Epidermal melanocyte (primary cell): ENCODE measurements around the gene MIF4GD.
"Not testable (repeated sequence)": the region's sequence is repeated elsewhere in the genome, so short reads cannot be mapped to it uniquely, and the experiment has no call there.

Experiments used
- DNase-seq: peaks from one replicate; pipeline ENCODE4 v3.0.0; 2011; ENCODE audit warnings: low spot score; ENCODE audit not compliant: insufficient read length

The MIF4GD gene

DNA sequence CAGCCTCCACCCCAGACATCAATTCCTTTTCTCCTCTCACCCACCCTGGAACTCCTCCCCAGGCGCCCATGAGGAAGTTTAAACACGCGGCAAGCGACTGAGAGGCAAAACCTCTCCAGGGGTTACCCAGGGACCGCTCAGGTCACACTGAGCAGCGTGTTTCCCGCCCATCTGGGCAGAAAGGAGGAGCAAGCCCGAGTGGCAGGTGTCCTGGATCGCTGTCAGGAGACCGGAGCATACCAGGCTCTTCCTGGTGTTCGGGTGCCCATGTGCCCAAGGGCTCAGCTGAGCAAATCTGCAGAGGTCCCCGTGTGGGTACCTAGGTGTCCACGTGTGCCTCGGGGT lies 17.7 kb upstream of the MIF4GD start:
- DNase-seq: no peak

DNA sequence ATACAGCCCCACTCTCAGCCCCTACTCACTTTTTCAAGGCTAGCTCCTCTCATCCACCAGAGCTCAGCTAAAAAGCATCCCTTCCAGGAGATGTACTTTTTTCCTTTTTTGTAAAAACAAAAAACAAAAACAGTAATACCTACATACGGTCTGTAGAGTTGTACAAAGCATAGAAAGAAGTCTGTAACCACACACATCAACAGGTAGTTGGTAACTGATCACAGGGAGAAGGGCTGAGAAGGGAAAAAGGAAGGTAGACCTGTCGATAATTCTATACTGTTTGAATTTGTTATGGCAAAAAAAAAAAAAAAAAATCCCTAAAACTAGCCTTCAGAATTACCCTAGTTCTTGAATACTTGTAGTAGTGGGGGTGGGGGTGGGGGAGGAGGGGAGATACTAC lies 17.3 kb upstream of the MIF4GD start:
- DNase-seq: no peak

DNA sequence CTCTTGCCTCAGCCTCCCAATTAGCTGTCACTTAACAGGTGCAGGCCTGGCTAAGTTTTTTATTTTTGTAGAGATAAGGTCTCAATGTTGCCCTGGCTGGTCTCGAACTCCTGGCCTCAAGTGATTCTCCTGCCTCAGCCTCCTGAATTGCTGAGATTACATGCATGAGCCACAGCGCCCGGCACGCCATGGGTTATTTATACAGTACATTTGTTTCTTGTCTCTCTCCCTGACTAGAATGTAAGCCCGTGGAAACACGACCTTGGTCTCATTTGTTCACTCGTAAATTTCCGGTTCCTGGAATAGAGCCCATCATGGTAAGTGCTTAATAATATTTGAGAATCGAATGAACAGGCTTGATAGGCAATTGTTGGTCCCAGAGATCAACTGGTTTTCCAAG lies 16.2 kb upstream of the MIF4GD start:
- DNase-seq: no peak

GRCh38 chr17:75285123-75285522 lies 14.1 kb upstream of the MIF4GD start:
- no peak for DNase-seq

DNA sequence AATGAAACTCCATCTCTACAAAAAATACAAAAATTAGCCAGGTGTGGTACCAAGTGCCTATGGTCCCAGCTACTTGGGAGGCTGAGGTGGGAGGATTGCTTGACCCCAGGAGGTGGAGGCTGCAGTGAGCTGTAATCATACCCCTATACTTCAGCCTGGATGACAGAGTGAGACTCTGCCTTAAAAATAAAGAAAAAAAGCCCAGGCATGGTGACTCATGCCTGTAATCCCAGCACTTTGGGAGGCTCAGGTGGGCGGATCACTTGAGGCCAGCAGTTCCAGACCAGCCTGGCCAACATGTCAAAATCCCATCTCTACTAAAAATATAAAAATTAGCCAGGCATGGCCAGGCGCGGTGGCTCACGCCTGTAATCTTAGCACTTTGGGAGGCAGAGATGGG lies 9.2 kb upstream of the MIF4GD start:
- DNase-seq: not testable (repeated sequence)

GRCh38 chr17:75277664-75278071 lies 6.6 kb upstream of the MIF4GD start:
- no peak for DNase-seq

- DNase-seq: no peak
Observed at GRCh38 chr17:75273977-75274708, 3.1 kb upstream of the MIF4GD start.

GRCh38 chr17:75272848-75273184 lies 1.8 kb upstream of the MIF4GD start:
- no peak for DNase-seq

GRCh38 chr17:75271955-75272847 lies 1.2 kb upstream of the MIF4GD start:
- no peak for DNase-seq

- peak; percentile 81 for DNase-seq
Observed at GRCh38 chr17:75271233-75271954, 363 bp upstream of the MIF4GD start.

DNA sequence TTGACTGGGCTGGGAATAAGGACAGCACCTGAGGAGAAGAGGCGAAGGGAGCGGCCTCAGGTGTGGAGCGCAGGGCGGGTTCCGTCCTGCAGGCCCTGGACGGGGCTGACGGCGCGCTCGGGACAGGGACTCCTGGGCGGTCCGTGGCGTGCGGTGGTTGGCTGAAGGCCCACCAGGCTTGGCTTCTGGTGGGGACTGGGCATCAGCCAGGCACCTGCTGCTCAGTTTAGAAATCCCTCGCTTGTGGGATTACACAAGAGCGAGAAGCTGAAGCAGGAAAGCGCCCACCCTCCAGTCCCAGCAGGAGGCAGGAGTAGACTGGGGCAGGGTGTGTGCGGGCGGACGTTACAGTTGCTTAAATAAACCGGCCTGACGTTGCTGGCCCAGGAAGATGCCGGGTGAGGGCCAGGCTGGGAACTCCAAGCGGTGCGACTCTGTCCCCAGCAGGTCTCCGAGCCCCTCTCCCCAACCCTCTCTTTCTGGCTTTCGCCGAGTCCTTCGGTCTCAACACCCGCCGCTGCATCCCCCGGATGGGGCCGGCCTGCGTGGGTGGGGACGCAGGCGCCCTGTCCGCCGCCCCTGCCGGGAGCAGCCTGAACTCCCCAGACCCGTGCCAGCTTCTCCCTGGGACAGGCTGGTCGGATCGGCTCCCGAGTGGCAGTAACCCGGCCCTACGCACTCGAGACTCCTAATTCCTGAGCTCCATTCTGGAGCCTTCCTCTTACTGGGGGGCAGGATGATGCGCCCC lies 639 bp downstream of the MIF4GD start:
- peak; percentile 55 for DNase-seq

DNA sequence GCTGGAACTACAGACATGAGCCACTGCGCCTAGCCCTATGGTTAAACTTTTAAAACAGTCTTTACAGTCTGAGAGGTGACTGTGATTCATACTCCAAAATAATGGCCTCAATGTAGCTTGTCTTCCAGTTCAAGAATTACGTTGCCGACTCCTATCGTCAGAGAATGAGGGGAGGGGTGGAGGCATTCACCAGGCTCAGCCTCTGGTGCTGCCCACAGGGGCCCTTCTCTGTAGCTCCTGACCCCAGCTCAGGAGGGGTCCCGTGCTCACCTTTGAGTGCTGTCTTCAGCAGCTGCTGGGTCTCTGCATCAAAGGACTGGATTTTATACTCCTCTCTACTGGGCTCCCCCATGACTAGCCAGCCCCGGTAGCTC lies 1.2 kb downstream of the MIF4GD start:
- no peak for DNase-seq

- no peak for DNase-seq
Observed at GRCh38 chr17:75267411-75268232, 3.4 kb downstream of the MIF4GD start.

DNA sequence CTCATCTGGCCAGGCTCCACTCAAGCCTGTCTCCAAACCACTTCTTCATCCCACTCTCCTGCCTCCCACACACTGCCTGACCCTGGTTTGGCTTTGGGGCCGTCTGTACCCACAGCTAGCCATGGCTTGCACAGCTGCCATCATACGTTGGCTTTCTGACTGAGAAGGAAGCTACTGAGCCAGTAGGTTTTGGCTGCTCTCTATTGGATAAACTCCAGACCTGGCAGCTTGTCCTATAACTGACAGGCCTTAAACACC lies 3.9 kb downstream of the MIF4GD start:
- DNase-seq: no peak

DNA sequence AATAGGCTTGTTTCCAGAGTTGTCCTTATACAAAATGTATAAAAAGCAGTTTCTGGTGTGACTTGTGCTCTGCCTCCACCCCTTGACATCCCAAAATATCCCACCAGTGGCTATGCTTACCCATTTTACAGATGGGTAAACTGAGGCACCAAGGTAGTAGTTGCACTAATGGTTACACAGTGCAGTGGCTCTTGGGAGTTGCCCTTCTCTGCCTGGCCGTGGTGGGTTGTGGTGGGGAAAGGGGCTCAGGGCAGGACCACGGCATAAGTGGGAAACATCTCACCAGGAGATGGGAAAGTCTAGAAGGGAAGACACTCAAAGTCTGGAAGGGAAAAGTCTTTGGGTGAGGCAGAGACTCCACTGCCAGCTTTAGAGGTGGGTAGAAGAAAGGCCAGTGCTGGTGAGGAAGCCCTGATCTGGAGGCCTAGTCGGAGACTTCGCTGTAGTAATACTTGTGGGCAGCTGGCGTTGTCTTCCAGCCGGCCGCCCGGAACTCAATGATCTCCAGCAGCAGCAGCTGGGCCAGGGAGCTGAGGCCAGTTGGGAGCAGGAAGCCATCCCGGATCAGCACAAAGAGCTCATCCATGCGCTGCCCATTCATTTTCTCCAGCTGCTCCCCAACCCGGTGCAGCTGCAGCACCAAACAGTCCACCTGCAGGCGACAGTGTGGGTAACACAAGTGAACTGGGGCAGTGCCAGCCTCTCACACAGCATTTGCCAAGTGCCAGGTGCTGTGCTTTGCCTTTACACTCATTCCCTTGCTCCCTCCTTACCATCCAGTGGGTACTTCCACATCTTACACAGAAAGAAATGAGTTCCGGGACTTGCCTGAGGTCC lies 4.5 kb downstream of the MIF4GD start:
- no peak for DNase-seq

DNA sequence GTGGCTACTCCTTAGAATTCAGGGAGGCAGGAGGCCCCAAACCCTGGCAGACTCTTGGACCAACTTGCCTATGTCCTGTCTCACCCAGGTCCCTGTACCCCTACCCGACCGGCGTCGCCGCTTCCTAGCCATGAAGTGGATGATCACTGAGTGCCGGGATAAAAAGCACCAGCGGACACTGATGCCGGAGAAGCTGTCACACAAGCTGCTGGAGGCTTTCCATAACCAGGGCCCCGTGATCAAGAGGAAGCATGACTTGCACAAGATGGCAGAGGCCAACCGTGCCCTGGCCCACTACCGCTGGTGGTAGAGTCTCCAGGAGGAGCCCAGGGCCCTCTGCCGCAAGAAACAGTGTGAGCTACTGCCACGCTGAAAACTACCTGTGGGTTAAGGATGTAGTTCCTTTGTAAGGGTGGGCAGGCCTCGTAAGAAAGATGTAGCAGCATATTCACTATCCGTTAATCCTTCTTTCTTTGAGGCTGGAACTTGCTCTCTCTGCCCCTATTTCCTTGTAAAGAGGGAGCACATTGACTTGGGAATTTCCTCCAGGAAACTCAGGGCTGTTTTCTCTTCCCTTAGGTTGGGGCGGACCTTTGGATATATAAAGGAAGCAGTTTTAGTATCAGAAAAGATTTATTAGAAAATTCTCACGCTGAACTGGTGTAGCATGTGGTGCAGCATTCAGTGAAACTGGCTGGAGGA lies 5.3 kb downstream of the MIF4GD start:
- DNase-seq: no peak

DNA sequence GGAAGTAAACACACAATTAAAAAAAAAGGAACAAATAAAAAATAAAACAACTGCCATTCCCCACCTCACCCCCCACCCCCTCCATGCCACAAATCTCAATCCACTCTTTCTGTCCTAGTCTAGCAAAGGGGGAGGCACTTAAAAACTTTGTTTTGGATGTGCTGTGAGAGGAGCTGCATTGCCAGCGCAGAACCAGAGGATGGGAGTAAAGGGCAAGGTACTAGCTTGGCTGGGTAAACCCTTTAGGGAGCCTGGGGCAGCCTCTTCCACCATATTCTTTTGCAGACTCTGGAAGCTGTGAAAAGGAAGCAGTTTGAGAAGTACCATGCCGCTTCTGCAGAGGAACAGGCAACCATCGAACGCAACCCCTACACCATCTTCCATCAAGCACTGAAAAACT lies 8.0 kb downstream of the MIF4GD start:
- no peak for DNase-seq

DNA sequence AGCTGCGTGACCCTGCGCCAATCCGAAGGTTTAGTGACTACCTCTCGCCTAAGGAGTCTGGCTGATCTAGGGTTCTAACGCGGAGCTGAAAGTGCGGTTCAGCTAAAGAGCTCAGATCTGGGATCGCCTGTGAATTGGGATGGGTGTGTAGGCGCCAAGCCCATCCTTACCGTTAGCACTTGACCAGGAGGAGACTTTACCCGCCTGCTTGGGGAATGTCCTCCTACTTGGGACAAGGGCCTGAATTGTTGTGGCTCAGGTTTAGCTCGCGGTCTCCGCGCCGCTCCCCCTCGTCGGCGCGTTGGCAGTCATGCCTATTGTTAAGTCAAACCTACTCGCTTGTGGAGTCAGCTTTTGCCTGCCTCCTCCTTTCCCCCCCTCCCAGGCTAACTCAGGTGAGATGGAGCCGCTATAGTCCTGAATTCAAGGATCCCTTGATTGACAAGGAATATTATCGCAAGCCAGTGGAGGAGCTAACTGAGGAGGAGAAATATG lies 8.9 kb downstream of the MIF4GD start:
- DNase-seq: no peak

- peak; percentile 95 for DNase-seq
Observed at GRCh38 chr17:75261336-75262111, 9.5 kb downstream of the MIF4GD start, which contains the start of the genes GGA3 and MRPS7. GGA3 (minus strand) TSS chr17:75261606; CDS start chr17:75261587, 19 bp downstream. MRPS7 (plus strand) TSS chr17:75261879; CDS start chr17:75261901, 22 bp downstream.
